HG03521 (cell line): ENCODE results near the gene MAML2.
A peak's percentile ranks its signal among the peaks of the same experiment; 100 is the strongest.

Experiments
- ATAC-seq: cut with Tn5 transposase; IDR thresholded peaks from one replicate; pipeline ENCODE4 v1.9.1; 2021; ENCODE audit warnings: mild to moderate bottlenecking, moderate library complexity; ENCODE audit not compliant: unreplicated experiment

The MAML2 gene

DNA sequence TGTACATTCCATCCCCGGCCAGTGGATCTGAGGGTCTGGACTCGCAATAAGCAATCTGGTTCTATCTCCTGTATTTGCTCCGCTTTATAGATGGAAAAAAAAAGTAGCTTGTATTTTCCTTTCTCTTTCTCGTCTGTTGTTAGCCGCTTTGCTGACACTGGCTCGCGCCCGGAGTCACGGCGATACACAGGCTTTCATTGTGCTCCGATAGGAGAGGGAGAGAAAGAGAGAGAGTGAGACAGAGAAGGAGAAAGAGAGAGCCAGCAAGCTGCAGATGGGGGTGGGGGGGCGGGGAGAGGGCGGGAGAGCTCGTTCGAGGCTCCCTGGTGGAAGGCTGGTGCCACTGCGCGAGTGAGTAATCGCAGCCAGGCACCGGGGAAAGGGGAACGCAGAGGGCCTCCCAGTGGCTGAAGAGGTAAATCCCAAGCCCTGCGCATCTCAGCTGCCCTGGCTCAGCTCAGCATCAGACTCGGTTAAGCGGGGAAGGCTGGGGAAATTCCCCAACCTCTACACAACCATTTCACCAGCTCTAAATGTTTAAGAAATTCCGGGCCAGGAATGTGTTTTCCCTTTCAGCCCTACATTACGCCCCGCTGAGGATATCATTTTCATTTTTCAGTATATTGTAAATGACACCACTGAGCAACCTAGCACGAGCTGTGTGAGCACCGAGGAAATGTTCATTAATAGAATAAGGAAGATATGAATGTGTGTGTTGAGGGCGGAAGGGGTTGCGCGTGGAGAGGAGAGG lies at the start of gene MAML2:
Gene MAML2 (minus strand): TSS at position 235 of the 751 bp plus-strand sequence. CDS start 1,300 bp downstream, outside the sequence.
- peak; percentile 81 for ATAC-seq

DNA sequence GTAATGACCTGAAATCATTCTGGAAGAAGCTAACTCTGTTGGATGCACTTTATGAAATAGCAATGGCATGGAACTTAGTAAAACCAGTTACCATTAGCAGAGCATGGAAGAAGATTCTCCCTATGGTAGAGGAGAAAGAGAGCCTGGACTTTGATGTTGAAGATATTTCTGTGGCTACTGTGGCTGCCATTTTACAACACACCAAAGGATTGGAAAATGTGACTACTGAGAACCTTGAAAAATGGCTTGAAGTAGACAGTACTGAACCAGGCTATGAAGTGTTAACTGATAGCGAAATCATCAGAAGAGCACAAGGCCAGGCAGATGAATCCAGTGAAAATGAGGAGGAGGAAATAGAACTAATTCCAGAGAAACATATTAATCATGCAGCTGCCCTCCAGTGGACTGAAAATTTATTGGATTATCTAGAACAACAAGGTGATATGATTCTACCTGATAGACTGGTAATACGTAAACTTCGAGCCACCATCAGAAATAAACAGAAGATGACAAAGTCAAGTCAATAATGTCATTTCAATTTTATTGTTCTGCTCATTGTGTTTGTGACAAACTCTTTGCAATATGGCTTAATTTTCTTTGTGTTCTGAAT lies 48.8 kb upstream of the MAML2 start:
- ATAC-seq = no peak

- ATAC-seq = no peak
Measured at GRCh38 chr11:96390488-96390792, 47.4 kb upstream of the MAML2 start.

DNA sequence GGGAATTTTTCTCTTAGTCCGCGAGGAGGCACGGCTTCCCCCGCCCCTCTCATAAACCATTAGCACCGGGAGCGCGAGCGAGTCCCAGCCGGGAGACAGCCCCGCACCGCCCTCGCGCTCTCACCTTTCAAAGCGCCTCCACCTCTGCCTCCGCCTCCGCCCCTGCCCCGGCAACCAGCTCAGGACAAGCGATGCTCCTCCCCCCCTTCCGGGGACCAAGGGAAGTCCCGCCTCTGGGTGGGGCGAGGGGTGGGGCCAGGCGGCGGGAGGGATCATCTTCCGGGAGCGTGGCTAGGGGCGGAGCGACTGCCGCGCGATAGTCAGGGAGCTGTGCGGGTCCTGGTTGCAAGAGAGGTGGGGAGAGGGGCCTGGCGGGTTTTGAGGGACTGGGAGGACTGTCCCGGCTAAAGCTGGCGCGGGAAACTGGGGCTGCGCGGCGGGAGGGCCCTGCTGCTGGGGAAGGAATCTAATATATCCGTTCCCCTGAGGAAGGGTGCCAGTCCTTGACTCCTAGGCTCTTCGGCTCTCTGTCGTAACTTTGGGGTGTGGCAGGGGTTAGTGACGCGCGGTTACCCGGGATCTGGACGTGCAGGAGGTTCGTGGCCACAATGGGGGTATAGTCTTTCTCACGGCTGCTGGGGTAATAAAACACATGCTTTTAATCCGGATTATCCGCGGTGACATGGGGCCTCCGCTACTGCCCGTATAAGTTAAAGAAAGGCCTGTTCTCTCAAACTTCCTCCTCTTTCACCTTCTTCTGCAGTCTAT lies 46.9 kb upstream of the MAML2 start, which contains the start of the genes CCDC82 and JRKL:
Gene CCDC82 (minus strand): TSS at position 193 of the 768 bp plus-strand sequence. CDS start 5,165 bp downstream, outside the sequence.
Gene JRKL (plus strand): TSS at position 294 of the 768 bp plus-strand sequence. CDS start 637 bp downstream, outside the sequence.
- ATAC-seq = peak; percentile 94

DNA sequence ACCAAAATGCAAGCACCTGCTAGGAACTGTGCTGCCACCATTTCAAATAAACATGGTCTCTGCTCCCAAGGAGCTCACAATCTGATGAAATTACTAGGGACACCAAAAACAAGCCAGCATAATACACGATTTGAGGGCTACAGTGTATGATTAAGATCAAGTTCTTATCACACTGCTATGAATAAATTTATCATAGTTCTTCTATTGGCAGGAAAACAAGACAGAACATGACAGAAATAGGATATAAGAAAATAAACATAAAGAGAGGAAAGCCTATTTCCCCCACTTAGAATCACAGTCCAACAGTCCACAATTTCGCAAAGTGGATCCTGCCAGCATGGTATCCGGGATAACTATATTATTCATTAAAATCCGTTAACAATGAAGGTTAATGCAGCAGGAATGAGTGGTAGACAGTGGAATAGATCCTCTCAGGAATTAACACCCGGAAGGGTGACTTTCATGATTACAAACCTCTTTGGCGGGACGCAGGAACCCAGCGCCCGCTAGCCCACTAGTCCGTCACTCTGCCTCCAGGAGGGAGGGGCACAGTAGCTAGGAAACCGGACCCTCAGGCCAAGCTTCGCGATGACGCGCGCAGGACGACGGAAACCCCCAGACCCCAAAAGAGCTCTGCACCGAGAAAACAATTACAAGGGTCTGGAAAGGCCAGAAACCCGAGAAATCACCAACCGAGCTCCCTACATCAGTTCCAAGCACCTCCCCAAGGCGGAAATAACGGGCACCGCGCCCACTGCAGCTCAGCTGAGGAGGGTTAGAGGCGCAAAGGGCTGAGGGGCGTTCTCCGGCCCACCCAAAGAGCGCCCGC lies 46.1 kb upstream of the MAML2 start:
- peak; percentile 40 for ATAC-seq

DNA sequence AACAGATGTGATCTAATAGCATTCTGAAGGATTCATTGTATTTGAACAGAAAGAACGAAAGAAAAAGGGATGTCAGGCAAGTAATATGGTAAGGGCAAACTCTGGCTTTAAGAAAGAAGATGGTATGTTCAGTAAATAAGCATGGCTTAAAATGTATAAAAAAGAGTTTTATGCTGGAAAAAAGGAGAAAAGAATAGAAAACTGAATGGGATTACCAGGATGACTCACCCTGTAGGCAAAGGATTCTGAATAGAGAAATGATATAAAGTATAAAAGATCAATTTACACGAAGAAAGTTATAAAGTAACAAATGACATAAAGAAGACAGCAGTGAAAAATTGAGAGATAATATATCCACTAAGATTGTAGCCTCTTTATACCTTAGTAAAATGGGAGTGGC lies 42.2 kb upstream of the MAML2 start:
- no peak for ATAC-seq

GRCh38 chr11:96384156-96384555 lies 41.2 kb upstream of the MAML2 start:
- ATAC-seq = no peak

DNA sequence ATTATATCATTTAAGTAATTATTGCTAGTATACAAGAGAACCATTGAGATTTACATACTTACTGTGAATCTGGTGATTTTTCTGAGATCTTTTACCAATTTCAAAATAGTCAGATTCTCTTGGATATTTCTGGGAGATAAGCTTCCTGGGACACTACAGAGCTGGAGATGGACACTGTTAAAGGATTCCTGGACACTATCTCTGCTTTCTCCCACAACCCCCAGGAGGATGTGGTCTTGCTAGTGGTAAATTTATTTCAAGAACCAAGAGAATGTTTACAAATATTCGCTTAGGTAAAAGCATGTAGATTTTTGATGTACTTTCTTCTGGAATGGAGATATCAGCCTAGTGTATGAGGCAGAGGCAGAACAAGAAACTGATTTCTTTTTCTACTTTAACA lies 33.8 kb upstream of the MAML2 start:
- ATAC-seq = no peak

GRCh38 chr11:96373826-96374225 lies 30.8 kb upstream of the MAML2 start:
- ATAC-seq = no peak

DNA sequence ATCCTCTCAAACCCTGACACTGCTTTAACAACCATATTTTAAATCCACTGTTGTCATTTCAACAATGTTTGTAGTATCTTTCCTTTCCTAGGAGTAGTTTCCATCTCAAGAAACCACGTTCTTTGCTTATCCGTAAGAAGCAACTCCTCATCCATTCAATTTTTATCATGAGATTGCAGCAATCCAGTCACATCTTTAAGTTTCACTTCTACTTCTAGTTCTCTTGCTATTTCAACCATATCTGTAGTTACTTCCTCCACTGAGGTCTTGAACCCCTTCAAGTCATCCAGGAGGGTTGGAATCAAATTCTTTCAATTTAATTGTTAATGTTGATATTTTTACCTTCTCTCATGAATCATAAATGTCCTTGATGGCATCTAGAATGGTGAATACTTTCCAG lies 24.3 kb upstream of the MAML2 start:
- ATAC-seq = no peak

DNA sequence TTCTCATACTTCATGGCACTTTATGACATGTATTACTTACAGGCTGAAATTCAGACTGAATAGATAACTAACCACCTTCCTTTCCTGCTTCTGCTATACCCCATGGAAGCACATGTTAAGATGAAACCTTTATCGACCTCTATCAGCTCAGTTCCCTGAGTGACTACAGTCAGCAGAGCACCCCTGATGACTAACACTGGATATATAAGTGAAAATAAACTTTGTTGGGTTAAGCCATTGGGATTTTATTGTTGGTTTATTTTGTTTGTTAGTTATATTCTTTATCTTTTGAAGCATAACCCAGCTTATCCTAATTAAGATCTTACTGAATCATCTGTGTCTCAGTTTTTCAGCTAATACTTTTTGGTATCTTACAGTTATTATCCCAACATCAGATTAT lies 23.0 kb upstream of the MAML2 start:
- no peak for ATAC-seq

DNA sequence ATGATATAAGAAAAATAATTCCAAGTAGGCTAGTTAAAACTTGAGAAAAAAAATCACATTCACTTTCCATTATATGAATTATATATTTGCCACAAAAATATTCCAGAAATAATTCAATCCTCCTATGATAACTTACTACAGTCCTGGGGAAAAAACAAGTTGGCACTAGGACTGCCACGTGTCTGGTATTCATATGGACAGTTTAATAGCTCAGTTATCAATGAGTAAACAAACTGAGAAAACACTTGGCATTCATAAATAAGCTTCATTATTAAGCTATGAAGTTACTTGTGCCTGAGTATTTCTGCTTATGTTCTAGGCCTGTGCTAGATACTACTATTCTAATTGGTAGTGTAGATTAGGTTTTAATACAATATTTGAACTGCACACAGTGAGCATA lies 22.5 kb upstream of the MAML2 start:
- no peak for ATAC-seq

- ATAC-seq = no peak
Measured at GRCh38 chr11:96361778-96362177, 18.8 kb upstream of the MAML2 start.

DNA sequence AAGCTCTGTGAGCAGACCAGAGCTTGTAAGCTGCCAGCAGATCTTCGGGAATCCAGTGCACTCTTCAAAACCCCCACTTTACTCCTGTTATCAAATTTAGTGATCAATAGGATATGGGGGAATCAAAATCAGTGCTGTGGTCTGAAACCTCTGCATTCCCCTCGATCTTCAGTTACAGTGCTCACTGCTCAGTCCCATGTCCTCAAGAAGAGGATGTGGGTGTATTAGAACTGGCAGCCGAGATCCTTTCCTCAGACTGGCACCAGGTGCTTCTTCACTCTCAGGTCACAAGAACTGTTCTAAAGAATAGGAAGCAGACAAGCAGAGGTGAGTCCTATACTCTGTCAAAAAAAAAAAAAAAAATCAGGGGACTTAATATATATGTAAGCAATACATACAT lies 15.3 kb upstream of the MAML2 start:
- no peak for ATAC-seq

GRCh38 chr11:96357794-96358193 lies 14.8 kb upstream of the MAML2 start:
- ATAC-seq = no peak

GRCh38 chr11:96356848-96357247 lies 13.9 kb upstream of the MAML2 start:
- ATAC-seq = no peak

- ATAC-seq = no peak
Measured at GRCh38 chr11:96342014-96342960, 708 bp downstream of the MAML2 start.

GRCh38 chr11:96341211-96342013 lies 1.6 kb downstream of the MAML2 start:
- ATAC-seq = peak; percentile 37

DNA sequence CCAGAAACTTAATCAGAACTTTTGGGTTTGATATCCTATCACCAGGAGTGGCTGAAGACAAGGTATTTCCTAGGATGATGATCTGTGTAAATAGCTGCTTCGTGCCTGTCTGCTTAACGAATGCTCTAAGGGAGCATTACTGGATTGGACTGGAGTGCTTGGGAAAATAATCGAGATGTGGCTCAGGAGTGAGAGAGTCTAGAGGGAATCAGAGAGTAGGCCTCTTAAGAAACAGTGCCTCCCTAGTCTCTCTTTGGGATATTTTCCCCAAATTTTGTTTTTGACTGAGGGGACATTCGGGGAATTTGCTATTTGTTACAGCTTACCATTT lies 2.5 kb downstream of the MAML2 start:
- ATAC-seq = no peak
